ENCODE measurements around the gene B3GALT2.

B3GALT2 gene

GRCh38 chr1:193181536-193181935 lies 4.9 kb downstream of the B3GALT2 start:
- DNase-seq: no peak

- no peak for DNase-seq
Measured at GRCh38 chr1:193179094-193179493, 7.3 kb downstream of the B3GALT2 start.

GRCh38 chr1:193176788-193177187 lies 9.6 kb downstream of the B3GALT2 start:
- no peak for DNase-seq

GRCh38 chr1:193176113-193176512 lies 10.3 kb downstream of the B3GALT2 start:
- no peak for DNase-seq

- no peak for DNase-seq
Measured at GRCh38 chr1:193157360-193157759, 29.1 kb downstream of the B3GALT2 start.

- no peak for DNase-seq
Measured at GRCh38 chr1:193156822-193157142, 29.6 kb downstream of the B3GALT2 start.

GRCh38 chr1:193156117-193156821 lies 30.1 kb downstream of the B3GALT2 start:
- no peak for DNase-seq

GRCh38 chr1:193144999-193145398 lies 41.4 kb downstream of the B3GALT2 start:
- no peak for DNase-seq

- no peak for DNase-seq
Measured at GRCh38 chr1:193144361-193144938, 42.0 kb downstream of the B3GALT2 start.

- DNase-seq: no peak
Measured at GRCh38 chr1:193143285-193143684, 43.1 kb downstream of the B3GALT2 start.

- no peak for DNase-seq
Measured at GRCh38 chr1:193142409-193142808, 44.0 kb downstream of the B3GALT2 start.

- no peak for DNase-seq
Measured at GRCh38 chr1:193141804-193142203, 44.6 kb downstream of the B3GALT2 start.

- DNase-seq: no peak
Measured at GRCh38 chr1:193140254-193140653, 46.2 kb downstream of the B3GALT2 start.

- DNase-seq: no peak
Measured at GRCh38 chr1:193131266-193131860, 55.0 kb downstream of the B3GALT2 start.
